ENCODE measurements around the gene CALML3.
A peak's percentile ranks its signal among the peaks of the same experiment; 100 is the strongest.

The CALML3 gene

DNA sequence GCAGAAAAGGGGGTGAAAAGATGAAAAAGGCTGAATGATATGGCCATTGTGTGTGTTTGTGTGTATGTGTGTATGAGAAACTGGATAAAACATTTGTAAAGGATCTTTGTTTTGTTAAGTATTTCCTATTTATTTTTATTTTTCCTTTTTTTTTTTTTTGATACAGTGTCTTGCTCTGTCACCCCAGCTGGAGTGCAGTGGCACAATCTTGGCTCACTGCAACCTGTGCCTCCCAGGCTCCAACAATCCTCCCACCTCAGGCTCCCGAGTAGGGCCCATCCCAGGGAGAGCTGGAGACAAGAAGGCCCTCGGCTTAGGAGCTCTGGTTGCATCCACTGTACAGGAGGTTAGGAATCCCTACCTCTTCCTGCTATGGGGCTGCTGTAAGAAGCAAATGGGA, 18.5 kb upstream of the CALML3 start:
- no peak for DNase-seq

DNA sequence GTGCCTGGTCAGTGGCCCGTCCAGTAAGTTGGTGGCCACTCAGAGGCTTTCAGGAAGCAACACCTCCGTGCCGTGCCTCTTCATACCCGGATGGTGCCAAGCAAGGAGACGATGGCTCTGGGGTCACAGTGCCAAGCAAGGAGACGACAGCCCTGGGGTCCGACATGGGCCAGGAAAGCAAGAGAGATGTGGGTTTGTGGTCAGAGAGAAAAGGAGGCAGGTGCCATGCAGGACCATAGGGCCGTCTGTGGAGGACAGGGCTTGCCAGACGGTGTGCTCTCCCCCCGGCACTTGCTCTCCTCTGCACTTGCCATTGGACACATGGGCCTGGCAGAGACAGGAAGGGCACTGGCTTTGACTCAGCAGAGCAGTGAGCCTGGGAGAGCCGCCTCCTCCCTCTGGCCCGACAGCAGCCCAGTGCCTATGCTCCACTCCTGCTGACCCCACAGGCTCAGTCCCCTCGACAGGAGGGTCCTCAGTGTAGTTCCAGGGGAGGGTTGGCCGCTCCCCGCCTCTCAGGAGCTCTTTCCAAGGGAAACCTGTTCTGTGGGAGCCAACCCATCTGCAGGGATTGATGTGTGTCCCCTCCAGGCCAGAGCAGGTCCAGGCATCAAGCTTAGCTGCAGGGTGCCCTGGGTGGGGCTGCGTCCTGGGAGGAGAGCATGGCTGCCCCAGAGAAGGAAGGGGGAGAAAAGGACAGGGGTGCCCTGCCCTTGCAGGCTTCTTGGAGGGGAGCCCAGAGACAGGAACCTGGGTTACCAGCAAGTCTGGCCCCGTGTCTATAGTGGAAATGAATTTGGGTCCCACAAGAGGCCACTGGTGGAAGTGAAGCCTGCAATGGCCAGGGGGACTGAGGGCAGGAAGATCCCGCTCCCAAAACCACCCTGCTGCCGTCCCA, 17.8 kb upstream of the CALML3 start:
- no peak for DNase-seq

DNA sequence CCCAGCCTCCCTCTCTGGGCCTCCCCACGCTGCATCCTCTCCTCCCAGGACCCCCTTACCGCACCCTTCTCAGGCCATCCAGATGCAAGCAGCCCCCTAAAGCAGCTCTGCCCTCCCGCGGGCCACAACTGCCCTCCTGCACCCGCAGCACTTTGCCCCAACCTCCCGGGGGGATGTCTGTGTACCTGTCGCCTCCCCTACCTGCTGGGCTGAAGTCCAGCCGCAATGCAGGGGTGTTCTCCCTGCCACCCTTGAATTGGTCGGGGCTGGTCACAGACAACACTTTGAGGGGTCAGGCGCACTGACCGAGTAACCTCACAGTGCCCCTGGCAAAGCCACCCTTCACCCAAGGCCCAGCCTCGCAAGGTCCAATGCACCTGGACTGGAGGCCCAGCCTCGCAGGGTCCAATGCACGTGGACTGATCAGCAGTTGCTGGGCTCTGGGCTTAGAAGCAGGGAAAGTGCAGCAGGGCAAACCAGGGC, 17.1 kb upstream of the CALML3 start:
- DNase-seq = no peak

GRCh38 chr10:5508161-5508604, 16.6 kb upstream of the CALML3 start:
- no peak for DNase-seq

GRCh38 chr10:5508786-5509185, 16.0 kb upstream of the CALML3 start:
- no peak for DNase-seq

DNA sequence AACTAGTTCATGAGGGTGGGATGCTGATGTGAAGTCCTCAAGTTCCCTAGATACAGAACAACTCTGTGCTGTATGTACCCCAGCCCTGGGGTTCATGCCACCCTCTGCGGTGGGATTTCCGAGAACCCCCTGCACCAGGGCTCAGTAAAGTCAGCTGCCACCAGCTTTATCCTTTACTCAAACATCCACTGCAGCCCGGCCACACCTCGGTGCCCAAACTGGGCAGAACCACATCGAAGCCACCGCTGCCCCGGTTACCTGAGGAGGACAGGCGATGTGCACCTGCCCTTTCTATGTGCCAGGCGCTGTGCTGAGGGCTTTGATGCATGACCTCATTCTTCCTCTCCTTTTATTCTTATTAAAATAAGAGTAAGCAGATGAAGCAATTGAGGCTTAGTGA, 15.5 kb upstream of the CALML3 start:
- DNase-seq = no peak

DNA sequence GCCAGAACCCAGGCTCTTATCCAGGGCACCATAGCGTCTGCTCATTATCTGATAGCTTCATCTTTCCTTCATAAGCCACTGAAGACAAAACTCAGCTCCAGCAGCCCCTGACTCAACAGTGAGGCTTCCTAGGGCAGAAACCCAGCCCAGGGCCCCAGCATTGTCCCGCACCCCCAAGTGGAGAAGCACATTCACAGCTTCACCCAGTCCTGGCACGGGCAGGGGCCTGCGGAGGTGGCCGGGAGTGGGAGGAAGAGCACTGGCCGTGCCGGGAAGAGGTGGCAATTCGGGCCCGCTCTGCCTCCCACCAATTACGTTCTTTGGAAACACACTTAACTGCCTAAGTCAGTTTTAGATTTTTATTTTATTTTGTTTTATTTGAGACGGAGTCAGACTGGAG, 15.1 kb upstream of the CALML3 start:
- DNase-seq = no peak

- DNase-seq = no peak
These were observed 14.3 kb upstream of the CALML3 start for GRCh38 chr10:5510281-5511072.

GRCh38 chr10:5511231-5511884, 13.4 kb upstream of the CALML3 start:
- DNase-seq = no peak

DNA sequence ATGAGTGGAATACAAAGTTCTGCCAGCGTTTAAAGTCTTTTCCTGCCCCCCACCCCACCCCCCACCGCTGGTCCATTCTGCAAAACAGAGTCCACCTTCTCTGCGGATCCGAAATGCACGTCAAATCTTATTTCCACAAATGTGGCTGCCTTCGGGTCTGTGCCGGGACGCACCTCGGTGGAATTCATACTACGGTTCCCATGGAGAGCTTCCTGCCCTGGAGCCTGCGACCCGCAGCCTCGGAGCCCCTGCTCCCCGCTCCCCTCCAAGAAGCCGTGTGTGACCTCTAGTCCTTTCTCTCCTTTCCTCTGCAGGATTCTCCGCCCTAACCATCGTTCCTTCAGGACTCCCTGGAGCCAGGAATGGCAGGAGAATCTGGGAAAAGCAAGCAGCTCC, 12.9 kb upstream of the CALML3 start:
- no peak for DNase-seq

- no peak for DNase-seq
These were observed 12.4 kb upstream of the CALML3 start for GRCh38 chr10:5512331-5512730.

DNA sequence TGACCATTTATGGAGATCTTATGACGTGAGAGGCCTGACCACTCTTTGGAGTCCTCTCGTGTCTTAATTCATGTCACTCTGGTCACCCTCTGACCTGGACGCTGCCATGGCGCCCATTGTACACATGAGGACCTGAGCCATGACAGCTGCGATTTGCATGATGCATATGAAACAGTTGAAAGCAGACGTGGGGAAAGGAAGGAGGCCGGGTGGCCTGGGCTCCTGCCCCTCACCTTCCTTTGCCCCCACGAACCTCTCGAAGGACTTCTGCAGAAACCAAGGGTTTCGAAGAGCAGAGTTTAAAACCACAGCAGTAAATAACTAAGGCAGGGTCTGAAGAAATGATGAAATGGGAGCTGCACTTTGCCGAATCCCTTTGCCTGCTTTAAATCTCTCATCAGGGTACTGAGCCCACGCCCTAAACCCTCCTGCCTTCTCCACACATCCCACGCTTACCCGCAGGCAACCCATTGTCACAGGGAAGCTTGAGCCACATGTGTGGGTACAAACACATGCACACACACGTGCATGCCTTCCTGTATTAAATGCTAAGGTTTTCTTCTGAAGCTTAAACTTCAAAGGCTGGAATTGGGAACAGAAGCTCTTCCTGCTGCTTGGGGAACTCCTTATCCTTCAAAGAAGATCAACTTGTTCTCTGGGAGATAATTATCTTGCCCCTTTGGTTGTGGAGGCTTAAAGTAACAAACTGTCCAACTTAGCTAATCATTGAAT, 11.7 kb upstream of the CALML3 start:
- DNase-seq = peak in 18 of 56 donors; percentile 2 to 61 (median 21)

GRCh38 chr10:5514226-5514850, 10.4 kb upstream of the CALML3 start:
- DNase-seq = no peak

DNA sequence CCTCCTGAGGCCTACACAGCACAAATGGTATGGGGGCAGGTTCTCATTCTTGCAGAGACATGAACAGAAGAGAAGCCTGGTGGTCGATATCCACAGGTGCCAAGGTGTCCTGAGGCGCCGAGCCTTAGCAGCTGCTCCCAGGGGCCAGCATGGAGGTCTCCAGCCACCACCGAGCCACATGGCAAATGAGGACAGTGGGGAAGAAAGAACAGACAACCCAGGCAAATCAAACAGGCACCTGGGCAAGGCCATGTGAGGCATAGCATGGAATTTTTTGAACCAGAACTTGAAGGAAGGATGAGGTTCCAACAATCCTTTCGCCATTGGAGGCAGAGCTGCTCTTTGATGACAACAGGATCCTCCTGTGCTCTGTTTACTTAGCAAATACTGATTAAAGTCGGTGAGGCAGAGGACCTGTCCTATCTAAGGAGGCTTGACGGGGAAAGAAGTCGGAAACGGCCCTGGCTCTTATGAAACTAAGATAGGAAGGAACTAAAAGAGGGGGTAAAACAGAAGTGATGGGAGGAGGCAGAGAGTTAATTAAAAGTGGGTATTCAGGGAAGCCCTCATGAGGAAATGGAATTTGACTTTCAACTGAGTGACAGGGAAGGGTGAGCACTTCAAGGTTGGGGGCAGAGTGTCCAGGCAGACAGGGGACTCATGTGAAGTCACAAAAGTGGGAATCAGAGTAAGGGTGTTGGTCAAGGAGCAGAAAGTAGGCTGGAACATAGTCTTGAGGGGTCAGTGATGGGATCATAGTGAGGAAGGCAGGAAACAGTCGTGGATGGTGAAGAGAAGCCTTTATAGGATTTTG, 8.6 kb upstream of the CALML3 start:
- DNase-seq = no peak

DNA sequence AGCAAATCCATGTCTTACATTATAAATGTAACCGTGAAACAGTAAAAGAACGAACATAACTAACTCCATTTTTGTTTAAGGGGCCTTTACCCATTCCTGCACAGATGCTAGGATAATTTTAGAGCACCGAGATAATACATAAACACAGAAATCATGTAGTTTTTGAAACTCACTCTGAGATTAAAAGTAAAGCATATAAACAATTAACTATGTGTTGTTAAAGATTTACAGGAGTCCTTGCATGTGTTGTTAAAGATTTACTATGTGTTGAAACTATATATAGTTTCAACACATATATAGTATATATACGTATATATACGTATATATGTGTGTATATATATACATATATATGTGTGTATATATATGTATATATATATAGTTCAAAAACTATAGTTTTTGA, 7.2 kb upstream of the CALML3 start:
- no peak for DNase-seq

DNA sequence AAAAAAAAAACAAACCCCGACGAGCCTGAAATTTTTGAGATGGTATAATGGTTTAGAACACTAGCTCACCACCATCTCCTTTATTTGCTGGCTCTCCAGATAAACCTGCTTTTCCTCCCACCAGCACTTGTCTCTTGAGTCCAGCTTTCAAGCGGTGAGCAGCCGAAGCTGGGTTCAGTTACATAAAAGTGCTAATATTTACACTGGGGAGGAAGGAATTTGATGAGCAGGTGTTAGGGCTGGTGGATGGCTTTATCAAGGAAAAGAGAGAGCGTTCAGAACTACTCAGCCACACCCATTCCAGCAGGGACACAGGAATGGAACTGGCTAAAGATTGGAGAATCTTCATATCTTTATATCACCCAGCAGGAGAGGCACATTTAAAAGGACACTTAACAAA, 6.6 kb upstream of the CALML3 start:
- DNase-seq = no peak

GRCh38 chr10:5519054-5519453, 5.7 kb upstream of the CALML3 start:
- no peak for DNase-seq

- DNase-seq = no peak
These were observed 1.7 kb upstream of the CALML3 start for GRCh38 chr10:5522913-5523560.

All from amygdala (tissue), 56 donors.